Lower leg skin (tissue), 3 donors: ENCODE data around the gene EEFSEC.

Experiments used
- CTCF ChIP-seq, 3 donors: fragments of 450-650 bp; IDR thresholded peaks; one replicate each; pipeline ENCODE4 v1.5.1; 2016; ENCODE audit warnings: antibody characterized with exemption in 3 of 3, mild to moderate bottlenecking in 3 of 3, moderate library complexity in 2 of 3
- POLR2A ChIP-seq, 2 donors: fragments of 450-650 bp; IDR thresholded peaks; one replicate each; pipeline ENCODE4 v1.6.1; 2016 to 2017; ENCODE audit warnings: antibody characterized with exemption in 2 of 2, mild to moderate bottlenecking in 1 of 2, moderate library complexity in 1 of 2

DNA sequence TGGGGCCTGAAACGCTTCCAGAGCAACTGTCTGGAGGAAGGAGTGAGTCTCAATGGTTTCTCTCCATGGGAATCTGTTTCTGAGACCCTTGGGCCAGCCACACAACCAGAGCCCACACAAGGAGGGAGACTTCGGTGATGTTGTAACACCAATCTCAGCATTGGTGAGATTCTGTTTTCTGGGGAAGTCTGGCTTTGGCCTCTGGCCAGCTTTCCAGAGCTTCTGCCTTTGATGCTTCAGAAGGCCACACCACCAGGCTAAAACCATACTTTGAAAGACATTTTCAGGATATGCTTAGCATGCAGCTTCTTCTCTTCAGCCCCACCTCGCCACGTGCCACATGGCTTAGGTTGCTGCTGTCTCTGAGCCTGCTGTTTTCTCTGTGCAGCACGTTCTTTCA, 3.6 kb upstream of the EEFSEC start:
- TF ChIP-seq CTCF (IDR thresholded peaks at IDR 0.05), result no peak
- no peak for TF ChIP-seq POLR2A (IDR thresholded peaks at IDR 0.05)
